Rectal smooth muscle tissue (tissue), 1 donor: ENCODE results near the gene ZFP91.

Experiments
- H3K27ac ChIP-seq: one replicate; pipeline ENCODE4 v1.7.0; 2013; ENCODE audit warnings: low read depth, low read length, inconsistent platforms
- H3K27me3 ChIP-seq: one replicate; pipeline ENCODE4 v1.7.0; 2013; ENCODE audit warnings: low read length; ENCODE audit not compliant: control insufficient read depth, insufficient read depth
- H3K36me3 ChIP-seq: one replicate; pipeline ENCODE4 v1.7.0; 2013; ENCODE audit warnings: low read length; ENCODE audit not compliant: control insufficient read depth, insufficient read depth
- H3K4me1 ChIP-seq: one replicate; pipeline ENCODE4 v1.7.0; 2013; ENCODE audit warnings: low read length; ENCODE audit not compliant: control insufficient read depth, insufficient read depth
- H3K4me3 ChIP-seq: one replicate; pipeline ENCODE4 v1.7.0; 2013; ENCODE audit warnings: low read length
- H3K9ac ChIP-seq: one replicate; pipeline ENCODE4 v1.7.0; 2013; ENCODE audit warnings: low read length

Gene ZFP91

DNA sequence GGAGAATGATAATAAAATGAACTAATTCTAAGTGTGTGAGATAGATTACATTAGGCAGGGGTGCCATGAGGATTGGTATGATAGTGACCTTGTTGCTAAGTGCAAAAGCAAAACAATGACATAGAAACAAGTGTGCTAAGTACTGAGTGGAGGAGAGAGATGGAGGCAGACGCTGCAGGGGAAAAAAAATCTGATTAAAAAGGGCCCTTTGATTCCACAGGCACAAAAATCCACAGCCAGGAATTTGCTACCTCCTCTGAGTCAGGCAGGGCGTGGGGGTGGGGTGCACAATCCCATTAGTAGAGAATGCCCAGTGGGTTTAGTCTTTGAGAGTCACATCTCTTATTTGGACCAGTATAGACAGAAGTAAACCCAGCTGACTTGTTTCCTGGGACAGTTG is 43.5 kb downstream of the ZFP91 start, which contains the start of gene CNTF:
CNTF (plus strand) TSS at position 322 of the 400 bp plus-strand sequence. CDS start 88 bp downstream, outside the sequence.
- Histone ChIP-seq H3K36me3 (peaks cover 3% of the 10 kb centered on the region), H3K27ac (peak within 1 kb of the TSS; percentile 26)

DNA sequence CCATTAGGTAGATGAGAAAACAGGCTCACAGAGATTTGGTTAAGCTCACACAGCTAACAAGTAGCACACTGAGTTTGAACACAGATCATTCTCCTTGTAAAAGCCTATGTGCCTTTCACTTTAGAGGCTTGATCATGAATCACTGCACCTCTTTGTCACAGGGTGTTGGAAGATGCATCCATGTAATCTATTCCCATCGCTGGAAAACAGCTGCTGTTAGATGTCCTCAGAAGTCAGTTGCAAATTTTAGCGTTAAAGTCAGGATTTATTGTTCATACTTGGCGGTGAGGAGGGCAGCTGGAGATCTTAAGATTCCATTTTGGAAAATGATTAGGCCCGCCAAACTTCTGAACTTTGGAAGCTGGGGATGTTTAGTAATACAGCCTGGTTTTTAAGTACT is 46.2 kb downstream of the ZFP91 start:
- Histone ChIP-seq H3K9ac (no peak overlapping the region), H3K4me3 (no peak overlapping the region), H3K27me3 (no peaks in the 10 kb centered on the region), H3K4me1 (peaks cover 11% of the 10 kb centered on the region), H3K36me3 (no peaks in the 10 kb centered on the region), H3K27ac (no peak overlapping the region)

More for the DNA sequence above, 43.5 kb downstream of the ZFP91 start, which contains the start of gene CNTF:
- Histone ChIP-seq H3K4me3 (no peak within 1 kb of the TSS), H3K9ac (no peak within 1 kb of the TSS), H3K4me1 (peaks cover 4% of the 10 kb centered on the region), H3K27me3 (no peaks in the 10 kb centered on the region)

DNA sequence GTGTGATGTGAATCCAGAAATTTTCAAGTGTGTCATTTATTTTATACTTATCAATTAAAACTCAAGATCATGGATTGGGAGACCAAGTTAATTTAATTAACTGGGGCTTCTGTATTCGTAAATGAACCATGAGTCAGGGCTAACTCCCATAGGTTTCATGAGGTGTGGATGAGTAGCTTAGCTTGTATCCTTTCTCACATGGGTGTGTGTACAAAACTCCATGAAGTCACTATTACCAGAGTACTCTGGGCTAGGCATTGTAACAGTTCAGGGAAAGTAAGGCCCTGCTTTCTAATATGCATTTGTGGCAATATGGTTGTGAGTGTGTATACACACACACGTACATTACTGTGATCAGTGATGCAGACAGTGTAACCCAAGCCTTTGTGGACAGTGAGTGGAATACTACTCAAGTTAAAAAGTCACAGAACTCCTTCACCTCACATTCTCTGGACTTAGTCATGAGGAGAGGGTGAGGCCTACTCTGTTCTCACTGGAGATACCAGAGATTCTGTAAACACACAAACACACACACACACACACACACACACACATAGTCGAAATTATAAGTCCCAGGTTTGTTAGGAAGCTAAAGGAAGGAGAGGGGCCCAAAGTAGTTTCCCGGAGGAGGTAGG is 47.1 kb downstream of the ZFP91 start:
- no peak overlapping the region for H3K9ac ChIP-seq

DNA sequence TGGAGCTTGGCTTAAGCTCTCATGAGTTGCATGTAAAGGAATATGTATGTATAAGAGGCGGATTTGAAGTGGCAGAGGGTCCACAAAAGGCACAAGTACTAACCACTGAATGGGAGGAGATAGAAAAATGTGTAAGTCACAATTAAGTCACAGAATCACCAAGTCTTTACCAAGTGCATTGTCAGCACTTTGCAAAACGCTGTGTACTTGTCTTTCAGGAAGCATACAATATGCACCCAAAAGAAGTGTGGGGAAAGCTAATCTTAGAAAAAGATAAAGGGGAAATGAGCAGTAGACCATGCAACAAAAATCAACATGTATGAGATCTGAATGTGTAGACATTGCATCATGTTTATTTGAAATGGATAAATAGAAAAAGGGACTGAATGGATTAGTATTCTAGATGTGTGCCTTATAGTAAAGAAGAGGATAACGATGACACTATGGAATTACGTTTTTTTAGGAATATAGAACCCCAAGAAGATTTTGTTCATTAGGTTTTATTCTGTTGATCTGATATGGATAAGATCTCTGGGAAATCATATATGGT is 48.1 kb downstream of the ZFP91 start:
- Histone ChIP-seq H3K27me3 (no peaks in the 10 kb centered on the region), H3K27ac (peak overlapping the region; percentile 30), H3K4me3 (no peak overlapping the region), H3K4me1 (peaks cover 11% of the 10 kb centered on the region), H3K36me3 (no peaks in the 10 kb centered on the region), H3K9ac (no peak overlapping the region)

More for the DNA sequence above, 47.1 kb downstream of the ZFP91 start:
- Histone ChIP-seq H3K27me3 (no peaks in the 10 kb centered on the region), H3K27ac (no peak overlapping the region), H3K4me1 (peaks cover 11% of the 10 kb centered on the region), H3K4me3 (no peak overlapping the region), H3K36me3 (no peaks in the 10 kb centered on the region)

DNA sequence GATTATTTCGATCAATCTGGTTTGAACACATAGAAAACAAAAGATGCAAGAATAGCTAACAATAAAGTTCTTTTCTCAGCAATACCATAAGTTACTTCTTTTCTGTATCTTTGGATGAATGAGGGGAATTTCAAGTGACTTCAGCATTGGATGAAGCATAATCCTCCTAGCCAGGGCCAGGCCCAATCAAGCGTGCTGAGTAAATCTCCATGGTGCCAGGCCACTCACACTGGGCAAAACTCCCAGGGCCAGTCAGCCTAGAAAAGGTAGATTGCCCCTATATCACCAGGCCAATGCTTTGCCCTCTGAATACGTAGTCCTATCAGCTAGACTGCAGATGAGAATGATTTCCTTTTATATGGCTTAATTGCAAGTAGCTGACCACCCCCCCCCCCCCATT is 49.6 kb downstream of the ZFP91 start:
- no peak overlapping the region for H3K9ac ChIP-seq
- H3K4me1 ChIP-seq: peaks cover 7% of the 10 kb centered on the region

DNA sequence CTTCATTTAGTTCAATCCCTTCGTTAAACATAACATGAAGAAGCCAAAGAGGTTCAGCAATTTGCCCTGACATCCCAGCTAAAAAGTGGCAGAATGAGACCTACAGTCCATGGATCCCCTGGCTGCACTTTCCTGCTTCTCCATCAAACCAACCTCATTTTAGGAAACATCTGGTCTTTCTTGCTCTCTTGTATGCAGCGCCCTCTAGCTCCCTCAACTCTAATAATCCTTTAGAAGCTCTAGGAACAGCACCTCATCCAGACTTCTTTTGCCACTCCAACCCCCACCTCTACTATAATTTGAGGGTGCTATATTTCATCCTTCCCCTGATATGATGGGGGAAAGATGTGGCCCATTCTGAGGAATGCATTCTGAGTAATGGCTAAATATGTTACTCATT is 51.0 kb downstream of the ZFP91 start:
- Histone ChIP-seq H3K4me1 (peaks cover 7% of the 10 kb centered on the region), H3K9ac (no peak overlapping the region), H3K36me3 (no peaks in the 10 kb centered on the region), H3K27me3 (no peaks in the 10 kb centered on the region), H3K4me3 (no peak overlapping the region), H3K27ac (no peak overlapping the region)

More for the DNA sequence above, 49.6 kb downstream of the ZFP91 start:
- H3K27ac ChIP-seq: no peak overlapping the region
- no peaks in the 10 kb centered on the region for H3K27me3 ChIP-seq
- no peak overlapping the region for H3K4me3 ChIP-seq
- H3K36me3 ChIP-seq: no peaks in the 10 kb centered on the region

DNA sequence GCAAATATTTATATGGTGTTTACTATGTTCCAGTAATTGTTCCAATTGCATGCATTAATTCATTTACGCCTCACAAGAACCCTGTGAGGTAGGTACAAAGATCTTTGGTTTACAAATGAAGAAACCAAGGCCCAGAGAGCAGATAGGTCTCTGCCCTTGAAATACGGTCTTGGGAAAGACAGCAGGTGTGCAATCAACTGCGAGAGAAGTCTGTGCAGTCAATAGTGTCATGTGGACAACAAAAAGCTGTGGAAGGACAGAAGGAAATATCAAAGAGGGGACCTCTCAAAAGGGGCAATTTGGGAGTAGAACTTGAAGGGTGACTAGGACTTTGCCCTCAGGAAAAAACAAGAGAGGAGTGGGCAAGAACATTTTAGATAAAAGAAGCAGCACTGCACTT is 52.5 kb downstream of the ZFP91 start:
- H3K4me1 ChIP-seq: peaks cover 7% of the 10 kb centered on the region
- H3K36me3 ChIP-seq: no peaks in the 10 kb centered on the region
- H3K27me3 ChIP-seq: no peaks in the 10 kb centered on the region
- H3K9ac ChIP-seq: no peak overlapping the region
- no peak overlapping the region for H3K27ac ChIP-seq
- no peak overlapping the region for H3K4me3 ChIP-seq

DNA sequence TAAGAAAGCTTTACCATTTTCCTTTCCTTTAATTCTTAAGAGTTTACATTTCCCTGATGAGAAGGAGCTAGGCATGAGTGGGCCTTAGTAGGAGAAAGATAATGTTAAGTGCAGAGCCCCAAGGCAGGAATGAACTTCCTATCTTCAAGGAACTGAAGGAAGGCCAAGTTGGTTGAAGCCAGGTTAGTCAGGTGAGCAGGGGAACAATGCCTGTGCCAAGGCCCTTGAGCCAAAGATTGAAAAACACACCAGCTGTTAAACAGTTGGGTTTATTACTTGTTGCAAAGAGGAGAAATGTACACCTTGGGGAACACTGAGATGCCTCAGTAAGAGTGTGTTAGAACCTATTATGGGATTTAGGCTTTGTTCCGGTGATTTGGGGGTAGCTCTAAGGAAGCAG is 53.6 kb downstream of the ZFP91 start:
- Histone ChIP-seq H3K9ac (no peak overlapping the region), H3K27me3 (no peaks in the 10 kb centered on the region), H3K27ac (no peak overlapping the region), H3K4me3 (no peak overlapping the region), H3K4me1 (peaks cover 6% of the 10 kb centered on the region), H3K36me3 (no peaks in the 10 kb centered on the region)

DNA sequence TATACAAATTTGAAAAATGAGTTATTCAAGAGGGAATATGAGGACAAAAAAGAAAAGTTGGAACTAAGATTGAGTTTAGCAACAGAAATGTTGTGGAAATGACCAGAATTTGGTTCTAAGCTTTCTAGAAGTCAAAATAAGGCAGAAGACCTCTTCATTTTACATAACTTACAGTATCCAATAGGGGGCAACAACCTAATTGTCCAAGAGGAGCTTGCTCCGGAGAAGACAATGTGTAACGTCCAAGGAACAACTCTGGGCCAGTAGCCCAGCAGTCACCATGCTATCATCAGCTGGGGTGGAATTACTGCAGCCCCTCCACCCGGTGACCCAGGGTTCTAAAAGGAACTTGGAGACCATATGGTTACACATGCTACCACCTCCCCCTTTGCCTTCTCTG is 57.7 kb downstream of the ZFP91 start:
- Histone ChIP-seq H3K4me1 (no peaks in the 10 kb centered on the region), H3K27me3 (no peaks in the 10 kb centered on the region), H3K4me3 (no peak overlapping the region), H3K27ac (no peak overlapping the region), H3K36me3 (no peaks in the 10 kb centered on the region), H3K9ac (no peak overlapping the region)

DNA sequence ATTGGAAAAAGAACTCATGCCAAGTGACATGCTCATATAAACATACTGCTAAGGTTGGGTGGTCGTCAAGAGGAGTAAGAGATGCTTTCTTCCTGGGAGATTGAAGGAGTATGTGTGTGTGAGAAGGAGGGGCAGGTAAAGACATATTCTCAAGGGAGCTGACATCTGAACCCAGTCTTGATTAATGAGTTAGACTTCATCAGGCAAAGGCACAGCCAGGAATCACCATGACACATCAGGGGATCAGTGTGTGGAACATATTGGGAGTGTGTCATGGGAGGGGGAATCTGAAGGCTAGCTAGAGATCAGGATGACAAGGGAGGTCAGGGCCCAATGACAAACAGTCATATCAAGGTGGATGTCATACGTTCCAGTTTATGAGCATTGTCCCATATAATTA is 58.5 kb downstream of the ZFP91 start:
- no peaks in the 10 kb centered on the region for H3K4me1 ChIP-seq
- no peak overlapping the region for H3K27ac ChIP-seq
- H3K9ac ChIP-seq: no peak overlapping the region
- H3K27me3 ChIP-seq: no peaks in the 10 kb centered on the region
- no peak overlapping the region for H3K4me3 ChIP-seq
- no peaks in the 10 kb centered on the region for H3K36me3 ChIP-seq

DNA sequence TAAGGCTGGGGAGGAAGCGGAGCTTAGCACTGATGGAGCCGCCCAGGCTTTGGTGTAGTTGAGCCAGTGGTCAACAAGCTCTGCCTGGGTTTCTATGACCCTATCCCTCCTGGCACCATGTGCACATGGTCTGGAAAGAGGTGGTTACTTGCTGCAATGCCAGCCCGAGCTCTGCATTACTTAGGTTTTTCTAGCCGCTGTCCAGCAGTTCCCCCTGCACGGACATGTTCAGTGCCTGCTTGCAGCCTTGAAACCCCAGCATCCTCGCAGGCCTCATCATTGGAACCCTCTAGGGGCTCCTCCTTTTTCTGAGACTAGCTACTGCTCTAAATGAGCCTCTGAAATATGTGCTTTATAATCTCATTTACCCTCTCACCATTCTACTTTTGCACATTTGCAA is 60.2 kb downstream of the ZFP91 start:
- H3K36me3 ChIP-seq: no peaks in the 10 kb centered on the region
- no peak overlapping the region for H3K4me3 ChIP-seq
- no peak overlapping the region for H3K27ac ChIP-seq
- H3K4me1 ChIP-seq: no peaks in the 10 kb centered on the region
- H3K27me3 ChIP-seq: no peaks in the 10 kb centered on the region
- H3K9ac ChIP-seq: no peak overlapping the region

DNA sequence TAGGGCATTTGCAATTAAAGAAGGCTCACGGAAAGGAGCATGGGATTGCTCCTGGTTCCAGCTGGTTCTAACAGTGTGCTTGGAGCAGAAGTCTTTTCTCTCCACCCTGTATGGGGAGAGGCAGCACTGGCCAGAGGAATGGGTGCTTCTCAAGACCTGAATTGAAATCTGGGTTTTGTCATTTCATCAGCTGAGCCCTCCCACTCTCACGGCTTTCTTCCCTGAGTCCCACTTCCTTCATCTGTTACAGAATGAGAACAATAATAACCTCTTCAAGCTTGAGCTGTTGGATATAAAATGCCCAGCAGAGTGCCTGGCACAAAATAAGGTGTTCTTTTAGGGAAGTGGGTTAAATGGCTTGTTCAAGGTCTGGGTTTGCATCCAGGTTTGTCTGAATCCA is 60.8 kb downstream of the ZFP91 start:
- Histone ChIP-seq H3K9ac (no peak overlapping the region), H3K4me3 (no peak overlapping the region), H3K36me3 (no peaks in the 10 kb centered on the region), H3K27me3 (no peaks in the 10 kb centered on the region), H3K27ac (no peak overlapping the region), H3K4me1 (no peaks in the 10 kb centered on the region)

DNA sequence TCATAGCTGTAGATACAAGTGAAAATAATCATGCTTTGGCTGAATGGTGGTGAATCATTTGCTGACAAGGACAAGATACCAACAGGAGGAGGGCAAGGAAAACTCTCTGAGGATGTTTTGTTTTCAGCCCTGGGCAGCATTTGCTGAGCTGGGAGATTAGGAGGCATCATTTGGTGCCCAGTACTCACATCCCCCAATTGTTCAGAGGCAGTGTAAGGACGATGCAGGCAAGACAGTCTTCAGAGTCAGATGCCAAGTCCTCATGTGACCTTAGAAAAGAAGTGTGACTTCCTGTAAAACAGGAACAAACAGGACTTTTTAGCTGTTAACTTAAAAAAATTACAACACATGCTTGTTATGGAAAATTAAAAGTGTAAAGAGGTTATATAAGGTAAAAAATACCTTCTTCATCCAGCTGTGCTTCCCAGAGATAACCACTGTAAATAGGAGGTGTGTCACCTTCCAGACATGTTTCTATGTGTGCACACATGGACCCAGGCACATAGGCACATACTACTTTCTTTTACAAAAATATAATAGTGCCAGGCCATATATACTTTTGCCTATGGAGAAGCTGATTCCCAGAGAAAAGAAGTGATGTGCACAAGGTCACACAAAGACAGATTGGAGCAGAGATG is 61.6 kb downstream of the ZFP91 start:
- Histone ChIP-seq H3K27me3 (no peaks in the 10 kb centered on the region), H3K4me1 (no peaks in the 10 kb centered on the region), H3K9ac (no peak overlapping the region), H3K4me3 (no peak overlapping the region), H3K36me3 (no peaks in the 10 kb centered on the region), H3K27ac (no peak overlapping the region)
